ENCODE data around the gene CDC42.
"Not testable (repeated sequence)": the region's sequence is repeated elsewhere in the genome, so short reads cannot be mapped to it uniquely, and the experiment has no call there.

Gene CDC42

DNA sequence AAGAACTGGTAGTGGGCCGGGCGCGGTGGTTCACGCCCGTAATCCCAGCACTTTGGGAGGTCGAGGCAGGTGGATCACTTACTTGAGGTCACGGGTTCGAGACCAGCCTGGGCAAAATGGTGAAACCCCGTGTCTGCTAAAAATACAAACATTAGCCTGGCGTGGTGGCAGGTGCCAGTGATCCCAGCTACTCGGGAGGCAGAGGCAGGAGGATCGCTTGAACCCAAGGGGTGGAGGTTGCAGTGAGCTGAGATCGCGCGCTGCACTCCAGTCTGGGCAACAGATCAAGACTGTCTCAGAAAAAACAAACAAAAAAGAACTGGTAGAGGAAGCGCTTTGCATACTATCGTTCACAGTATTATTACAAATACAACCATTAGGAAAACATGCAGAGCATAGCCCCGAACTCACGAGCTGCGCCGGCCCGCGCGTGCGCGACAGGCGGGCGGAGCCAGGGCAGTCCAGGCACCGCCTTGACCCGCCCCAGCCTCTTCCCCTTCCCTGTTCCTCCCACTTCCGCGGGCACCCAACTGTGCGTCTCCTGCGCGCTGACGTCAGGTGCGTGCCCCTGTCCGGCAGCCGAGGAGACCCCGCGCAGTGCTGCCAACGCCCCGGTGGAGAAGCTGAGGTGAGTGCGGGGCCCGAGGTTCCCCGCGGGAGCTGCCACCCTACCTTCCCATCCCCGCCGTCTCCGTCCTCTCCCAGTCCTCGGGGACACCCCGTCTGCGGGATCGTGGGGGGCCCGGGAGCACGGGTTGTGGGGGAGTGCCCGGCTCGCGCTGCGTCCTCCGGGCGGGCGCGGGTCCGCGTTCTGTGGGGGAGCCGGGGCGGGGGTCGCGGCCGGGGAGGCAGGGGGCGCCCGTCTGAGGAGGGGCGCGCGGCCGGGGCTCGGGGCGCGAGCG lies at the start of gene CDC42:
CDC42 (plus strand) TSS at position 595 of the 902 bp plus-strand sequence. CDS start 25,770 bp downstream, outside the sequence.
- peak; percentile 91 for DNase-seq (ENCODE audit: low read depth in 2 of 2)

DNA sequence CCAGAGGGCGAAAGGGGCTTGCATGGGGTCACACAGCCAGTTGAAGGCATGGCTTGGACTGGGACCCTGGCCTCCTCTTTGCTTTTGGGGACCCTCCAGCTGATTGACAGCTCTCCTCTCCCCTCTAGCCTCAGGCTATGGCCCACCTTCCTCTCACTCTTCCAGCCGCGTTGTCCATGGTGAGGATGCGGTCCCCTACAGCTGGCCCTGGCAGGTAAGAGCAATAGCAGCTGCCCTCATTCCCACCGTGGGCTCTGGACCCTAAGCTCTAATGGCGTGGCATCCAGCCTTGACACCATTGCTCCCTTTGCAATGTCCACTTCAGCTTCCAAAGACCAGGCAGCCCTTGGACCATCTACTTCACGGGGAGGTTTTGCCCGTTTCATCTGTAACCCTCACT lies 49.6 kb upstream of the CDC42 start:
- not testable (repeated sequence) for DNase-seq (ENCODE audit: low read depth in 2 of 2)

DNA sequence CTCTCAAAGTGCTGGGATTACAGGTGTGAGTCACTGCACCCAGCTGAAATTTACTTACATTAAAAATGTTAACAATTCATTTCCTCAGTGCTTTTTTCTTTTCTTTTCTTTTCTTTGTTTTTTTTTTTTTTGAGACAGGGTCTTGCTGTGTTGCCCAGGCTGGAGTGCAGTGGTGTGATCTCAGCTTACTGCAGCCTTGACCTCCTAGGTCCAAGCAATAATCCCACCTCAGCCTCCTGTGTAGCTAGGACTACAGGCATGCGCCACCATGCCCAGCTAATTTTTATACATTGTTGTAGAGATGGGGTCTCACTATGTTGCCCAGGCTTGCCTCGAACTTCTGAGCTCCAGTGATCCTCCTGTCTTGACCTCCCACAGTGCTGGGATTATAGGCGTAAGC lies 48.5 kb upstream of the CDC42 start:
- DNase-seq (ENCODE audit: low read depth in 2 of 2): not testable (repeated sequence)

DNA sequence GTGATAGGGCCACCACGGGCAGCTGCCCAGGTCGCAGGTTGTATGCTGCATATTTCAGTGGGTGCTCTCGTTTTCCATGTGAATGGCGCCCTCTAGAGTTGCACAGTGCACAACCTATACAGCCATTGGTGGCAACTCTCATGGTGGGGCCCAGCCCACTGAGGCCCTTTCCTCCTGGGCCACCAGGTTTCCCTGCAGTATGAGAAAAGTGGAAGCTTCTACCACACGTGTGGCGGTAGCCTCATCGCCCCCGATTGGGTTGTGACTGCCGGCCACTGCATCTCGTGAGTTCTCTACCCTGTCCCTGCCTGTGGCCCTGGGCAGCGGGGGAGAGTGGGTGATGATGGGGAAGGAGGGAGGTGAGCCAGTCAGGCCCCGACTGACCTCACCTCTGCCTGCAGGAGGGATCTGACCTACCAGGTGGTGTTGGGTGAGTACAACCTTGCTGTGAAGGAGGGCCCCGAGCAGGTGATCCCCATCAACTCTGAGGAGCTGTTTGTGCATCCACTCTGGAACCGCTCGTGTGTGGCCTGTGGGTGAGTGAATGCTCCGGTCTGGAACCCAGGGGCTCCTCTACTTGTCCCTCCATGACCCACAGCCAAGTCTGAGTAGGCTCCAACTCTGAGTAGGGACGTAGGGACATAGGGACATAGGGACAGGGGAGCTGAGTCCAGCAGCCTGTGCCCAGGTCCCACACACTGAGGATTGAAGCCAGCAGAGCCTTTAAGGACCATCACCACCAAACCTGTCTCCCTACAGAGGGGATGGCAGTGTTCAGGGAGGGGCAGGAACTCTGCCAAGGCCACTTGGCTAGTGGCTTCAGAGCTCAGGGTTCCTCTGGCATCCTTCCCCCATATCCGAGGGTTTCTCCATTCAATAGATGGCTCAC lies 47.0 kb upstream of the CDC42 start:
- DNase-seq (ENCODE audit: low read depth in 2 of 2): not testable (repeated sequence)

DNA sequence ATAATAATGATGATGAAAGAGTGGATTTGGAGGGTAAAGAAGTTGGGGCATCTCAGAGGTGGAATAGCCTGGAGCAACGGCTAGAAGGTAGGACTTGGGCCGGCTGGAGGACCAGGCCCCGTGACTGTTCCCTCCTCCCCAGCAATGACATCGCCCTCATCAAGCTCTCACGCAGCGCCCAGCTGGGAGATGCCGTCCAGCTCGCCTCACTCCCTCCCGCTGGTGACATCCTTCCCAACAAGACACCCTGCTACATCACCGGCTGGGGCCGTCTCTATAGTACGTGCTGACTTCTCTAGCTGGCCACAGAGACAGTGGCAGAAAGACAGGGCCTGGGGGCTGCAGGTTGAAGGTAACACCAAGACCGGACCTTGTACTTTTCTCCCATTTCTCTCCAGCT lies 45.8 kb upstream of the CDC42 start:
- not testable (repeated sequence) for DNase-seq (ENCODE audit: low read depth in 2 of 2)

DNA sequence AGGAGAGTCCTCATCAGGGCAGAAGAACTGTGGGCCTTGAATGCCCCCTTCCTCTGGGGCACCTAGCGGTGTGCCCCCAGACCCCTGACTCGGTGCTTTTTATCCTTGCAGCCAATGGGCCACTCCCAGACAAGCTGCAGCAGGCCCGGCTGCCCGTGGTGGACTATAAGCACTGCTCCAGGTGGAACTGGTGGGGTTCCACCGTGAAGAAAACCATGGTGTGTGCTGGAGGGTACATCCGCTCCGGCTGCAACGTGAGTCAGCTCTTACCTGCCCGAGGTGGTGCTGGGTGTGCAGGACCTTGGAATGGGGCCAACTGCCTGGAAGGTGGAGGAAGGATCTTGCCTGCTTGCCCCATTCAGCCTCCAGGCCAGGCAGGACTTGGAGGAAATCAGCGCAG lies 45.2 kb upstream of the CDC42 start:
- DNase-seq (ENCODE audit: low read depth in 2 of 2): not testable (repeated sequence)

DNA sequence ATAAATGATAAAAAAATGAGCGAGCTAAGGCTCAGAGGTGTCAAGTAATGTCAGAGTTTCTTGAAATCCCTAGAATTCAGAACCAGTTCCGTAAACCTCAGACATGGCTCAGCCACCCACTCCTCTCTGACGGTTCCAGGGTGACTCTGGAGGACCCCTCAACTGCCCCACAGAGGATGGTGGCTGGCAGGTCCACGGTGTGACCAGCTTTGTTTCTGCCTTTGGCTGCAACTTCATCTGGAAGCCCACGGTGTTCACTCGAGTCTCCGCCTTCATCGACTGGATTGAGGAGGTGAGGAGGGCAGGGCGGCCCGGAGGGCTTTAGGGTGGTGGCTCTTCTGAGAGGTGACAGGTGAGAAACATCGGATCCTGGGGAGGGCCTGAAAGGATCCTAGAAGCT lies 42.9 kb upstream of the CDC42 start:
- DNase-seq (ENCODE audit: low read depth in 2 of 2): not testable (repeated sequence)

DNA sequence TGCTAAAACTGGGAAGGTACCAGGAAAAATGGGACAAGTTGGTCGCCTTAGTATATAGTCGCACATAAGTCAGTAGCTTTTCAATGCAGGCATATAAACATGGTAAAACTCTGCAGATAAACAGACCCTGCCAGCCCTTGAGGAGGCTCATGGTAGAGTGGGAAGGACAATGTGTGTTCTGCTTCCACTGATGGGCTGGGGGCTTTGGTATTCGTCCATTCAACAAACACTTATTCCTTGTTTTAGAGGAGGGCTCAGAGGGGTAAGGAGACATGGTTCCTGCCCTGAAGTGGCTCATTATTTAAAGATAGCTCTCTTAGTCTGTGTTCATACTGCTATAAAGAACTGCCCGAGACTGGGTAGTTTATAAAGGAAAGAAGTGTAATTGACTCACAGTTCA lies 39.8 kb upstream of the CDC42 start:
- DNase-seq (ENCODE audit: low read depth in 2 of 2): not testable (repeated sequence)

DNA sequence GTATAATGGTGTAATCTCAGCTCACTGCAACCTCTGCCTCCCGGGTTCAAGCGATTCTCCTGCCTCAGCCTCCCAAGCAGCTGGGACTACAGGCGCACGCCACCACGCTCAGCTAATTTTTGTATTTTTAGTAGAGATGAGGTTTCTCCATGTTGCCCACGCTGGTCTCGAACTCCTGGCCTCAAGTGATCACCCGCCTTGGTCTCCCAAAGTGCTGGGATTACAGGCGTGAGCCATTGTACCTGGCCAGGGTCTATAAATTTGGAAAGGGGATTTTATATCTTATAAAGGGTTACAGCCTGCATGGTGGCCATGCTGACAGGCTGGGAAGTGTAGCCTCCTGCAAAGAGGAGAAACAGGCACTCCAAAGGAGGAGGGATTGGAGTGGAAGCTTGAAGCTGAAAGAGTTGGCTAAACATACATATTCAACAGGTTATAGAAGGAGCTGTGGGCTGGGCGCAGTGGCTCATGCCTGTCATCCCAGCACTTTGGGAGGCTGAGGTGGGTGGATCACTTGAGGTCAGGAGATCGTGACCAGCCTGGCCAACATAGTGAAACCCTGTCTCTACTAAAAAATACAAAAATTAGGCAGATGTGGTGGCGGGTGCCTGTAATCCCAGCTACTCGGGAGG lies 37.8 kb upstream of the CDC42 start:
- DNase-seq (ENCODE audit: low read depth in 2 of 2): not testable (repeated sequence)

DNA sequence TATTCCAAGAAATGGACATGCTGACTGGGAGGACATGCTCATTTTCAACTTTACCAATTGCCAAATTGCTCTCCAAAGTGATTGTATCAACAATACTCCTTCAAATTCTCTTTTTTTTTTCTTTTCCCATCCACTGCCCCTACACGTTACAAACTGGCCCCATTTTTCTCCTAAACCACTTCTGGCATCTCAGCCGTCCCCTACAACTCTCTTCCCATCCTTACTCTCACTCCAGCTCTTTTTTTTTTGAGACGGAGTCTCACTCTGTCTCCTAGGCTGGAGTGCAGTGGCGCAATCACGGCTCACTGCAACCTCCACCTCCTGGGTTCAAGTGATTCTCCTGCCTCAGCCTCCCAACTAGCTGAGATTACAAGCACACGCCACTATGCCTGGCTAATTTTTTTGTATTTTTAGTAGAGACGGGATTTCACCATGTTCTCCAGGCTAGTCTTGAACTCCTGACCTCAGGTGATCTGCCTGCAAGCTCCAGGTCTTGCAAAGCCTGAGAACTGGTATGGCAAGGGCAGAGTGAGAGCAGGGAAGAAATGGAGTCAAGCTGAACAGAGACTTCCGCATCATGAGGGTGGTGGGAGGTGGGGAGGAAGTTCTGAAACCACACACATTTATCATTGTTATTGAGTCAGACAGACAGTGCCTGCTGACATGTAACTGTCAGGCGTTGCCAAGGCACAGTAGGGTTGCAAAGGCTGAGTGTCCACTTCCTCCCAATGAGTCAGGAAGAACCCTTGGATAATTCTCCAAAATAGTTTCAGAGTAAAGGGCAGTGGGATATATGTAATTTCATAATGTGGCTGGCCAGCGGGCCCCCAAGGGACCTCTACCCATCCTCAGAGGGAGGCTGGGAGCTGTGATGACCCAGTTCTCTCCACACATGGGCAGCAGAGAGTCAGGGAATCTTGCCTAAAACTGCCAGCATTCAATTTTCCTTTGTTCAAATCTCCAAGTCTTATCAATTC lies 33.6 kb upstream of the CDC42 start:
- DNase-seq (ENCODE audit: low read depth in 2 of 2): peak; percentile 79 to 84

DNA sequence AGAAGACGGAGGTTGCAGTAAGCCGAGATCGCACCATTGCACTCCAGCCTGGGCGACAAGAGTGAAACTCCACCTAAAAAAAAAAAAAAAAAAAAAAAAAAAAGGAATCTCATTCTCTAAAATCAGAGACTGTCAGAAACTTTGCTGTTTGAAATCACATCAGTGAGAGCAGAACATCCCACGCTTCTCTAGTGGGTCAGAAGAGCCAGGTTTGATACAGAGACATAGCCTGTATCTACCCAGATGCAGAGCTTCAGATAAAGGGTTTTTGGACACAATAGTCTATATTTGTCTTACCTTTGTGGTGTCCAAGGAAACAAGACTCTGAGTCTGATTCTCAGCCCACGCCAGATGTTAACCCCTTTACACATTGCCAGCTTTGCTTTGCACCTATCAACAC lies 31.4 kb upstream of the CDC42 start:
- no peak for DNase-seq (ENCODE audit: low read depth in 2 of 2)

DNA sequence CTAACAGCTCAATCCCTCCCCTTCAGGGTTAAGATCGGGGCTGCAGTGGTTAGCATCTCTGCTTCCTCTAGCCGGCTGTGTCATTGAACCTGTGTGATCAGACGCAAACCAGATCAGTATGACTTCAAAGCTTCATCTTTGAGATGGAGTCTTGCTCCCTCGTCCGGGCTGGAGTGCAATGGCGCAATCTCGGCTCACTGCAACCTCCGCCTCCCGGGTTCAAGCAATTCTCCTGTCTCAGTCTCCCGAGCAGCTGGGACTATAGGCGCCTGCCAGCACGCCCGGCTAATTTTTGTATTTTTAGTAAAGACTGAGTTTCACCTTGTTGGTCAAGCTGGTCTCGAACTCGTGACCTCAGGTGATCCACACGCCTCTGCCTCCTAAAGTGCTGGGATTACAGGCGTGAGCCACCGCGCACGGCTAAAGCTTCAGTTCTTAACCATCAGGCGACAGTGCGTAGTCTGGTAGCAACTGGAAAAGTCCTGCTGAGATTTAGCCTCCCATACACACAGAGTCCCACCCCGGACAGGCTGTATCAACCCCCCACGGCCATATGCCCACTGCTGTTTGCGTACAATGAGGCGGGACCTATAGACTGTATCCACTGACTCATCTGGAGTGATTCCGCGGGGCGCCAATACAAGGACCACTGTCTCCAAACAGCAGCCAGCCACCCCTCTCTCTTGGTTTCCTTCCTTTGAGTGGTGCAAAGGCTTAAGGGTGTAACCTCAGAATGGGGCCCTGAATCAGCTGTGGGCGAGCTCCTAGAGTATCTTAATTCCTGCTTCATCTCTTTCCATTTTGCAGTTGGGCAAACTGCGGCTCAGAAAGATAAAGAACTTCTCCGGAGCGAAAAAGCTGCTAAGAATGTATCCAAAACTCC lies 27.8 kb upstream of the CDC42 start:
- peak; percentile 63 to 65 for DNase-seq (ENCODE audit: low read depth in 2 of 2)

DNA sequence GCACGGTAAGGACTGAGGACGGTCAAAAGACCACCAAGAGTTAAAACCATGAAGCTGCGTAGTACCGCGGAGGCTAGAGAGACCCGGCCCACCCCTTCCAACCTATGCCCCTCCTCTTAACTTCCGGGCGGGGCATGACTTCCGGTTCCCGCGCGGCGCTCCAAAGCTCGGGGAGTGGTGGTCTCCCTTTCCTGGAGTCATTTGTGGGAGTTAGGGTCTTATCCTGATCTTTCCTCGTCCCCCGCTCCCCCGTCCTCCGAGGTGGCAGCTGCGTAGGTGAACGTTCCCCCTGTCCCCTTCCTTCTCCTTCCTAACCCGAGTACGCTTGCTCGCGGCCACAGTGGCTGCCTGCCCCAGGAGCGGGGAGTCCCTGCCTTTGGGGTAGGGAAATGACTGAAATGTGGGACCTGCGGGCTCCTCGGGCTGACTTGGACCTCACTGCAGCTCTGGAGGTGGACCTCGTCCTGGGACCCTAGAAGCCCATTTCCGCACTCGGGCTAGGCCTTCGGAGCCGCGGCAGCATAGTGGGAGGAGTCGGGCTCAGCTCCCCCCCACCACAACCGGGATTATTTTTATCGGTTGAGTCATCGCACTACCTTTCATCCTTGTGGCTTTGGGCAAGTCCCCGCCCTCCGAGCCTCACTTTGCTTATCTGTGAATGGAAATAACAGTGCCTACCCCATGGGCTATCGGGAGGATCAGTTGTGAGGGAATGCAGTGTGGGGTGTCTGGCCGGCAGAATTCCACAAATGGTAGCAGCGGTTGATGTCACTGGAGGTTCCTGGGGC lies 26.9 kb upstream of the CDC42 start:
- DNase-seq (ENCODE audit: low read depth in 2 of 2): peak; percentile 65 to 73

DNA sequence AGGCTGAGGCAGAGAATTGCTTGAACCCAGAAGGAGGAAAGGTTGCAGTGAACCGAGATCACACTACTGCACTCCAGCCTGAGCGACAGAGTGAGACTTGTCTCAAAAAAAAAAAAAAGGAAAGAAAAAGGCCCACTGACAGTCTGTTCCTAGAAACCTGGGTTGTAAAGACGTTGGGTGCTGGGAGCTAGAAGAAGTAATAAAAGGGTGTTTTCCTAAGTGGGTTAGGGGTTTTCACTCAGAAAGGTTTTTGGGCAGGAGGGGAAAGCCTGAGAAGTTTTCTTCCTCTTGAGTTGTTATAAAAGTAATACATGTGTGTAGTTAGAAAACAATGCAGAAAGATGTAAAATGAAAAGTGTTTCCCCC lies 25.6 kb upstream of the CDC42 start:
- no peak for DNase-seq (ENCODE audit: low read depth in 2 of 2)

DNA sequence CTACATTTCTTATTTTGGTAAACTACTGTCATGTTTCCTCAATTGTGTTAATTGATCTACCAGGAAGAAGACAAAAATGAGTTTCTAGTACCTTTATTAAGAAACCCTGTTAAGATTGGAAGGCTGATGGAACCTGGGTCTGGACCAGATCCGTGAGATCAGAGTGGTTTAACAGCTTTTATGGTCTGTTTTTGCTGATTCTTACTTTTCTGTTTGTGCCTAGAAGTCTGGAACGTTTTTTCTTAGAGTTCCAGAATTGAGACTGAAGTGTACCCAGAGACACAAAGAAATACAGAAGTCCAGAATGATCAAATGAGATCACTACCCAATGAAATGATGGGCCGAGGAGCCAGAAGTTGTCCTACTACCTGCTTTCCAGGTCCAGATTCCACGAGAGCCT lies 22.5 kb upstream of the CDC42 start:
- DNase-seq (ENCODE audit: low read depth in 2 of 2): no peak

DNA sequence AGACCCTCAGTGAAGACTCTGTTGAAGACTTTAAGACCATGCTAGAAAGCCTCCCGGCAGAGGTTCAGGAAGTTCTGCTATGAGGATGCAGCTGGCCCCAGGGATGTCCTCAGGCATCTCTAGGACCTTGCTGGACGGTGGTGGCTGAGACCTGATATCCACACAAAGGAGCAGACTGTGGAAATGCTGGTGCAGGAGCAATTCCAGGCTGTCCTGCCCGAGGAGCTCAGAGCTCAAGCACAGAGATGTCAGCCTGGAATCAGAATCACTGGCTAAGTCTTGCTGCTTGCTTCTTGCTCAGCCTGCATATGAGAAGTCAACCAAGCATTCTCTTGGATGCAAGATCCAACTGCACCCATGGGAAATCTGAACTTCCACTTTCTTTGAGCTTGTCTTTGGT lies 22.0 kb upstream of the CDC42 start:
- no peak for DNase-seq (ENCODE audit: low read depth in 2 of 2)

DNA sequence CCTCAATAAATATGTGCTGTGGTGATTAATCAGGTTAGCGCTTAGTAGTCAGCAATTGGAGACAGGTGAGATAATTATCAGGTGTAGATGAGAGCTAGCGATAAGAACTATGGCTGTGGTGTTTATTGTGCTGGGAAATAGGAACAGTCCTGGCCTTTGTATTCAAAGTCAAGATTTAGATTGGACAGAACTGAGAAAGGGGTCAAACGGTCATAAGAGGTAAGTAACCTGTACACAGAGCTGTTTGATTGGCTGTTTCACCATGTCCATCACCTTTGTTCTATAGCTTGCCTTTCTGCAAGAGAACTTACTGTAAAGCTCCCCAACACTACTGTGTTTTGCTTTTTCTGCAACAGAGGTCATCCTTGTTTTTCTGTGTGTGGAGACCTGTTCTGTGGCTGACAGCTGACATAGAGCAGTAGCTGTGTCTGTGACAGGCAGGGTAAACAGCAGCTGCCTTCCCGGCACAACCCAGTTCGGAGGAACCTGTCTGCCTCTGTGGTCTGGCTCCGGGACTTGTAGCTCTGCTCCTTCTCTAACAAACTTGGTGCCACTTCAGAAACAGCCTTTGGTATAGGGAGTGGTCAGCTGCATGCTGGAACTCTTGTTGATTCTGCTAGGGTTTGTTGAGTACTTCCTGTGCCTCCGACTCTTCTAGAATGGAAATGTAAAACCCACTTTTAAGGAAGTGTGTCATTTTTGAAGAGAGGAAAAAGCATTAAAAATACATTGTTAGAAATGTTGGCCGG lies 21.1 kb upstream of the CDC42 start:
- no peak for DNase-seq (ENCODE audit: low read depth in 2 of 2)

DNA sequence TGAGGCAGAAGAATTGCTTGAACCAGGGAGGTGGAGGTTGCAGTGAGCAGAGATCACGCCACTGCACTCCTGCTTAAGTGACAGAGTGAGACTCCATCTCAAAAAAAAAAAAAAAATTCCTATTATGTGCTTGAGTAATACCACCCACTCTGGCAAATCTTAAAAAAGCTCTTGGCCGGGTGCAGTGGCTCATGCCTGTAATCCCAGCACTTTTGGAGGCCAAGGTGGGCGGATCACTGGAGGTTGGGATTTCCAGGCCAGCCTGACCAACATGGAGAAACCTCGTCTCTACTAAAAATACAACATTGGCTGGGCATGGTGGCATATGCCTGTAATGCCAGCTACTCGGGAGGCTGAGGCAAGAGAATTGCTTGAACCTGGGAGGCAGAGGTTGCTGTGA lies 17.7 kb upstream of the CDC42 start:
- not testable (repeated sequence) for DNase-seq (ENCODE audit: low read depth in 2 of 2)
